GM12872 (cell line): ENCODE measurements around the gene PLXNA4.

ENCODE experiments used
- TF ChIP-seq, protein P1 (sequence below): IDR thresholded peaks from 3 replicates; pipeline ENCODE4 v1.5.1; 2011; ENCODE audit warnings: low read depth, mild to moderate bottlenecking, low read length, moderate library complexity; ENCODE audit not compliant: insufficient read depth

Gene PLXNA4

GRCh38 chr7:132381742-132382472, 194.4 kb downstream of the PLXNA4 start:
- TF ChIP-seq, protein P1, sequence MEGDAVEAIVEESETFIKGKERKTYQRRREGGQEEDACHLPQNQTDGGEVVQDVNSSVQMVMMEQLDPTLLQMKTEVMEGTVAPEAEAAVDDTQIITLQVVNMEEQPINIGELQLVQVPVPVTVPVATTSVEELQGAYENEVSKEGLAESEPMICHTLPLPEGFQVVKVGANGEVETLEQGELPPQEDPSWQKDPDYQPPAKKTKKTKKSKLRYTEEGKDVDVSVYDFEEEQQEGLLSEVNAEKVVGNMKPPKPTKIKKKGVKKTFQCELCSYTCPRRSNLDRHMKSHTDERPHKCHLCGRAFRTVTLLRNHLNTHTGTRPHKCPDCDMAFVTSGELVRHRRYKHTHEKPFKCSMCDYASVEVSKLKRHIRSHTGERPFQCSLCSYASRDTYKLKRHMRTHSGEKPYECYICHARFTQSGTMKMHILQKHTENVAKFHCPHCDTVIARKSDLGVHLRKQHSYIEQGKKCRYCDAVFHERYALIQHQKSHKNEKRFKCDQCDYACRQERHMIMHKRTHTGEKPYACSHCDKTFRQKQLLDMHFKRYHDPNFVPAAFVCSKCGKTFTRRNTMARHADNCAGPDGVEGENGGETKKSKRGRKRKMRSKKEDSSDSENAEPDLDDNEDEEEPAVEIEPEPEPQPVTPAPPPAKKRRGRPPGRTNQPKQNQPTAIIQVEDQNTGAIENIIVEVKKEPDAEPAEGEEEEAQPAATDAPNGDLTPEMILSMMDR = no peak

GRCh38 chr7:132380059-132380458, 196.2 kb downstream of the PLXNA4 start:
- TF ChIP-seq, protein P1 = no peak

- TF ChIP-seq, protein P1 = no peak
Observed at GRCh38 chr7:132379292-132379691, 197.0 kb downstream of the PLXNA4 start.

GRCh38 chr7:132377703-132378584, 198.3 kb downstream of the PLXNA4 start:
- TF ChIP-seq, protein P1 = no peak

DNA sequence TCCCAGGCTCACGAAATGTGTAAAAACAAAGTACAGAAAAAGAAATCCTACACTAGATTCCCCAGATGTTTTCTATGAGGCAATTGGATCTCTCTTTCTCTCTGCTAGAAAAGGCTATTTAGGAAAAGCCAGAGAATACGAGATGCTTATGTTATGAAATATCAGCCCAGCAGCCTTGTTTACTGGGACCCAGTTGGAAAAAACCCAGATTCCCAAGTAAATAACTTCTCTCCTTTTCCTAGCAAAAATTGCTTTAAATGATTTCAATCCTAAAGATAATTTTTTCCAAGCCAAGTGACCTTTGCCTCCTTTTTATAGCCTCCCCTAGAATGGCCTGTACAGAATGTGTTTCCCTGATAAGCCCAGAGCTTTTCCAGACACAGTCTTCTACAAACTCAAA, 199.3 kb downstream of the PLXNA4 start:
- TF ChIP-seq, protein P1 = no peak

DNA sequence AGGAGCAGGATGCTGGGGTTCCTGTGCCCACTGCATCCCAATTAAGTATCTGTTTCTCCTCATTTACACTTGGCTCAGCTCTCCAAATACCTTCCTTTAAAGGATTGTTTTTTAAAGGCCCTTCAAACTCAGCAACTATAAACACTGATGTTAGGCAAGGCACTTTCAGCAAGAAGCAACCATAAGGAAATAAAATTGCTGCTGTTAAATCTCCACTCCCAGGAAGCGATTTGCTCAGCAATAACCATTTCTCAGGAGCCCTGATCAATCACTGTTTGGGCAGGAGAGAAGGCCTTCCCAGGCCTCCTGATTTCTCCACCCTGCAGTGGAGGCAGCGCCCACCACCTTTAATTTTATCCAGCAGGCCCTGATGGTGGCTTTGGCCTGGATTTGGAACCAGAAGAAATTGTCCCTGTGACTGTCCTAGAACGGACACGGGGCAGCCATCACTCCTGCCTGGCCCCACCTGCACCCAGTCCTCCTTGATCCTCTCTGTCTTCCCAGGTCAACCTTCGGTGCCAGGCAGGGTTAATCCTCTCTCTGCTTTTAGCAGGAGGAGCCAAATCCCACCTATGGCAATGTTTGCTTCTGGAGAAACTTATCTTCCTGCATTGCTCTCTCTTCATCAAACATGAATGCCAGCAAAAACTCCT, 199.8 kb downstream of the PLXNA4 start:
- TF ChIP-seq, protein P1 = no peak

- TF ChIP-seq, protein P1 = no peak
Observed at GRCh38 chr7:132373879-132374278, 202.4 kb downstream of the PLXNA4 start.
